HG03196 (cell line): ENCODE results near the gene DIP2C.
"Not testable (repeated sequence)": the region's sequence is repeated elsewhere in the genome, so short reads cannot be mapped to it uniquely, and the experiment has no call there.

Source experiments
- ATAC-seq: cut with Tn5 transposase; IDR thresholded peaks from one replicate; pipeline ENCODE4 v1.9.1; 2021; ENCODE audit not compliant: unreplicated experiment

DIP2C gene

GRCh38 chr10:370449-370825 is 319.0 kb downstream of the DIP2C start:
- ATAC-seq = no peak

GRCh38 chr10:369684-370448 is 319.6 kb downstream of the DIP2C start:
- no peak for ATAC-seq

- ATAC-seq = no peak
These were observed 320.2 kb downstream of the DIP2C start for GRCh38 chr10:369221-369683.

GRCh38 chr10:368579-369220 is 320.8 kb downstream of the DIP2C start:
- ATAC-seq = no peak

GRCh38 chr10:368107-368506 is 321.4 kb downstream of the DIP2C start:
- not testable (repeated sequence) for ATAC-seq

- ATAC-seq = no peak
These were observed 321.8 kb downstream of the DIP2C start for GRCh38 chr10:367636-368035.

- no peak for ATAC-seq
These were observed 323.3 kb downstream of the DIP2C start for GRCh38 chr10:366186-366585.

- no peak for ATAC-seq
These were observed 325.1 kb downstream of the DIP2C start for GRCh38 chr10:364267-364775.

GRCh38 chr10:363152-363551 is 326.3 kb downstream of the DIP2C start:
- ATAC-seq = no peak

- no peak for ATAC-seq
These were observed 328.0 kb downstream of the DIP2C start for GRCh38 chr10:361203-362081.

- ATAC-seq = no peak
These were observed 328.8 kb downstream of the DIP2C start for GRCh38 chr10:360653-361052.

GRCh38 chr10:359762-360161 is 329.7 kb downstream of the DIP2C start:
- no peak for ATAC-seq

- ATAC-seq = no peak
These were observed 330.4 kb downstream of the DIP2C start for GRCh38 chr10:359093-359492.

GRCh38 chr10:357201-357950 is 332.1 kb downstream of the DIP2C start:
- no peak for ATAC-seq

- ATAC-seq = no peak
These were observed 333.0 kb downstream of the DIP2C start for GRCh38 chr10:356452-356851.

GRCh38 chr10:354901-355617 is 334.4 kb downstream of the DIP2C start:
- ATAC-seq = no peak

GRCh38 chr10:352476-353235 is 336.8 kb downstream of the DIP2C start:
- ATAC-seq = no peak

GRCh38 chr10:351770-352334 is 337.6 kb downstream of the DIP2C start:
- no peak for ATAC-seq

- no peak for ATAC-seq
These were observed 338.4 kb downstream of the DIP2C start for GRCh38 chr10:350981-351501.
